ENCODE results near the gene DHRS1. TPM values are rescaled to one million over a fixed set of nuclear protein-coding genes. Genes with fewer than 3 reads are reported as not detected.

DHRS1 gene
- total RNA-seq, 1 donor from 2014 or later: 28.0 TPM

- peaks cover 40% of the 10 kb centered on the region for H3K36me3 ChIP-seq
- ATAC-seq (peak; percentile 28), DNase-seq (no peak)
- H3K4me1 ChIP-seq: peaks cover 32% of the 10 kb centered on the region
- TF ChIP-seq CTCF (IDR thresholded peaks at IDR 0.05): peak; percentile 27
- no peaks in the 10 kb centered on the region for H3K27me3 ChIP-seq
- H3K27ac ChIP-seq: peak overlapping the region; percentile 42
- H3K9me3 ChIP-seq: no peaks in the 10 kb centered on the region
- intact Hi-C loops (cut with DNase I): no loop called here
- H3K4me3 ChIP-seq: no peak overlapping the region
Observed at GRCh38 chr14:24297190-24297964, 2.2 kb downstream of the DHRS1 start.

DNA sequence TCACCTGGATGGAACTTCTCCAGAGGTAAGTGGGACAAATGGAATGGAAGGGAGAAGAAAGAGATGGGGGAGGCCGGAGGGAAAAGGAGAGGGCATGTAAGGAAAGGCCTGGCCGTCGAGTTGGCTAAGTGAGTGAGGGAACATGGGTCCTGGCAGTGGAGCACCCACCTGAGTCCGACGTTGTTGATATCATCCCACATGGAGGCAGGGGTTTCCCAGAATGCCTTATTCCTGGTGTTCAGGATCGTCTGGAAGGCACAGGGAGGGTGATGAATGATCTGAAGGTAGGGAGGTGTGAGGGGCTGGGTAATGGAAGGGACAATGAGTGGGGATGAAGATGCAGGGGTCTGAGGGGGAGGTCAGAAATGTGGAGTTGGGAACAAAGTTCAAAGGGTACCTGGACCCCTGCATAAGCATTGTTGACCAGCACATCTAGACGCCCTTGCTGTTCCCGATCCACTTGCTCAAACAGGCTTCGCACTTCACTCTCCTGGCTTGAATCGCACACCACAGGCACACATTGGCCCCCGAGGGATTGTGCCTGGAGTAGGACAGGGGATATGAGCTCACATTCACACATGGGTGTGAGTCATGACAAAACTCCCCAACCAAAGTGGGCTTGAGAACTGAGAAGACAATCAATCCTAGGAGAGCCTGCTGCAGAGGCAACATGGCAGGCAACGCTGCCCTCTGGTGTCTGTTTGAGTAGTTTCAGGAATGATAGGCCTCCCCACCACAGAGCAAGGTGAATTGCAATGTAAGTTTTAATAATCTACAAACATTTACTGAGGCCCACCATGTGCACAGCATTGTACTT lies 3.0 kb downstream of the DHRS1 start:
- Histone ChIP-seq H3K9me3 (no peaks in the 10 kb centered on the region), H3K4me1 (peaks cover 32% of the 10 kb centered on the region), H3K4me3 (no peak overlapping the region), H3K27ac (peak overlapping the region; percentile 42), H3K27me3 (no peaks in the 10 kb centered on the region), H3K36me3 (peaks cover 41% of the 10 kb centered on the region)
- DNase-seq (no peak), ATAC-seq (peak; percentile 77)
- intact Hi-C loops (cut with DNase I): no loop called here
- TF ChIP-seq CTCF (IDR thresholded peaks at IDR 0.05): peak; percentile 72

GRCh38 chr14:24293525-24293924 lies 6.1 kb downstream of the DHRS1 start:
- Histone ChIP-seq H3K27ac (no peak overlapping the region), H3K36me3 (peaks cover 66% of the 10 kb centered on the region), H3K4me3 (no peak overlapping the region), H3K9me3 (no peaks in the 10 kb centered on the region), H3K27me3 (no peaks in the 10 kb centered on the region), H3K4me1 (peaks cover 17% of the 10 kb centered on the region)
- no peak for TF ChIP-seq CTCF (IDR thresholded peaks at IDR 0.05)
- intact Hi-C loops (cut with DNase I): no loop called here
- ATAC-seq (no peak), DNase-seq (no peak)

DNA sequence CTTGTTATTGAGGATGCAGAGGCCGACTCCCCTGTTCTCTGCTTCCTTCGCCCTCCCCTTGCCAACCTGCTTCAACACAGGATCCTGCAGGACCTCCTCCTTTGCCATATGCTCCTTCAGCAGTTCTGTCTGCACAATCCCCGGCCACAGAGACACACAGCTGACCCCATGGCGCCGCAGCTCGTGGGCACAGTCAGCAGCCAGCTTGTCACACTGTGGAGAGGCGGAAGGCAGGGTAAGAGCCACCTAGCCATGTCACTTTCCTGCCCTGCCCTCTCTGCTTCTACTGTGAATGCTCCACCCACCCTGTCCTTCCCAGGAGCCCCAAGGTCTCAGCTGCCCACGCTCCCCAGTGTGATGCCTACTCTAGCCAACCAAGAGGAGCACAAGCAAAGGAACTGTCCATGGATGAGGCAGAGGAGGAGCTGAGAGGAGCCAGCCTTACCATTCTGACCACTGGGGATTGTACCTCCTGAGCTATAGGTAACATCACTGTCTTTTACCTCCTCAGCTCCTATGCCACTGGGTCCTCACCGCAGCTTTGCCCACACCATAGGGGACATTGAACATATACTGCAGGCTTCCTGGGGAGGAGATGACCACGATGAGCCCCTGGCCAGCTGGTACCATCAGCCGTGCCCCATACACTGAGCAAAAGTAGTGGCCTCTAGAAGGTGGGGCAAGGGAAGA lies 7.3 kb downstream of the DHRS1 start:
- Histone ChIP-seq H3K9me3 (no peaks in the 10 kb centered on the region), H3K4me3 (no peak overlapping the region), H3K27ac (no peak overlapping the region), H3K36me3 (peaks cover 66% of the 10 kb centered on the region), H3K27me3 (no peaks in the 10 kb centered on the region), H3K4me1 (peaks cover 9% of the 10 kb centered on the region)
- intact Hi-C loops (cut with DNase I): no loop called here
- TF ChIP-seq CTCF (IDR thresholded peaks at IDR 0.05): no peak
- DNase-seq: no peak
- ATAC-seq: no peak

DNA sequence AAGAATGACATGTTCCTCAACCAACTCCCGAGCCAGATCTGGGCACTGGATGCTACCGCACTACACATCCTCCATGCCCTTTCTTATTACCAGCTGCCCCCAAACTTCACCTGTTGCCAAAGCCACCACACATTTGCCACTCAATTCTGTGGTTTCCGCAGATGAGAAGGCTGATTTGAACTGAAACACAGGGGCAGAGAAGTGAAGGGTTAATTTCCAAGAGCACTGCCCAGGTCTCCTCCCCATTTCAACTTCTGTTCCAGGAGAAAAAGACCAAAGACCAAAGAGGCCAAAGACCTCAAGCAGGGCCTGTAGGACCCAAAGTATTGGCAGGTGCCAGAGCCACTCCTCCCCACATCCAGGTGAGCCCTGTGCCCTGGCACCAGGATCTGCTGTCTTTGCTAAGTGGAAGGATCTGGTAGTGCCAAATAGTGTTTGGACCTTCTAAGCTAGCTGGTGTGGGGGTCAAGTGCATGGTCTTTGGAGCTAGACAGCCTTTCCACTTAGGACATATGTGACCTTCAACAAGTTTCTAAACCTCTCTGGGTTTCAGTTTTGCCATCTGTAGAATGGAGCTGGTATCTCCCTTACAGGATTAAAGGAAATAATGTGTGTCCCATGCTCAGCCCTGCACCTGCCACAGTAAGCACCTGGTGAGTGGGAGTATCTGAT lies 8.0 kb downstream of the DHRS1 start:
- H3K27ac ChIP-seq: no peak overlapping the region
- DNase-seq (no peak), ATAC-seq (no peak)
- TF ChIP-seq CTCF (IDR thresholded peaks at IDR 0.05): no peak
- no peak overlapping the region for H3K4me3 ChIP-seq
- H3K36me3 ChIP-seq: peaks cover 66% of the 10 kb centered on the region
- H3K4me1 ChIP-seq: peaks cover 2% of the 10 kb centered on the region
- intact Hi-C loops (cut with DNase I): no loop called here
- no peaks in the 10 kb centered on the region for H3K9me3 ChIP-seq
- no peaks in the 10 kb centered on the region for H3K27me3 ChIP-seq
